ENCODE measurements around the gene ACVR1C. TPM values are rescaled to one million over a fixed set of nuclear protein-coding genes. Genes with fewer than 3 reads are reported as not detected.
"Not testable (repeated sequence)": the region's sequence is repeated elsewhere in the genome, so short reads cannot be mapped to it uniquely, and the experiment has no call there.

The ACVR1C gene
- polyA plus RNA-seq, 6 donors from 2014 or later: not detected

DNA sequence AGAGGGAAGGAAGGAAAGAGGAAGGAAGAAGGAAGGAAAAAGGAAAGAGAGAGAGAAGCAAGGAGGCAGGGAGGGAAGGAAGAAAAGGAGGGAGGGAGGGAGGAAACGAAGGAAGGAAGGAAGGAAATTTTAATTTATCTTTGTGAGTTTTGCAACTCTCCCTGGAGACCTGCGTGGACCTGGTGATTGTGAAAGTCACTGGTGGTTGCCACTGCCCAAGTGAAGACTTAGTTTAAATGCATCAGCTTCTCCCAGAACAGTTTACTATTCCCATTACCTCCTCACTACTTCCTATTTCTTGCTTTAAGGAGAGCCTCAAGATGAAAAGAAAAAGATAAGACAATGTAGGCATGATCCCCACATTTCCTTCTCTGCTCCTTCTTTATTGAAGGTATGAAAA is 68.8 kb downstream of the ACVR1C start:
- peaks cover 0 to 8% (median 0%) of the 10 kb centered on the region in 7 donors for H3K9me3 Mint-ChIP-seq
- H3K4me1 Mint-ChIP-seq: peaks cover 6 to 10% (median 10%) of the 10 kb centered on the region in 3 donors
- DNase-seq: no peak
- peaks cover 0 to 6% (median 6%) of the 10 kb centered on the region in 3 donors for H3K27me3 Mint-ChIP-seq
- H3K36me3 Mint-ChIP-seq: no peaks in the 10 kb centered on the region
- peak overlapping the region in 1 of 8 donors; percentile 21 for H3K4me3 Mint-ChIP-seq
- peak overlapping the region in 1 of 6 donors; percentile 21 for H3K27ac Mint-ChIP-seq
- no peak for ATAC-seq (ENCODE audit: low read depth in 2 of 2)

GRCh38 chr2:157559461-157559860 is 69.2 kb downstream of the ACVR1C start:
- Mint-ChIP-seq H3K4me3 (peak overlapping the region in 1 of 8 donors; percentile 48), H3K9me3 (peaks cover 0 to 7% (median 0%) of the 10 kb centered on the region in 7 donors), H3K4me1 (peaks cover 6 to 10% (median 10%) of the 10 kb centered on the region in 3 donors), H3K27me3 (peaks cover 0 to 6% (median 3%) of the 10 kb centered on the region in 3 donors), H3K27ac (no peak overlapping the region), H3K36me3 (no peaks in the 10 kb centered on the region)
- DNase-seq: no peak
- no peak for ATAC-seq (ENCODE audit: low read depth in 2 of 2)

GRCh38 chr2:157559061-157559460 is 69.6 kb downstream of the ACVR1C start:
- peaks cover 0 to 6% (median 0%) of the 10 kb centered on the region in 3 donors for H3K27me3 Mint-ChIP-seq
- peaks cover 6 to 10% (median 10%) of the 10 kb centered on the region in 3 donors for H3K4me1 Mint-ChIP-seq
- no peak overlapping the region for H3K27ac Mint-ChIP-seq

GRCh38 chr2:157557770-157558169 is 70.9 kb downstream of the ACVR1C start:
- DNase-seq (no peak), ATAC-seq (ENCODE audit: low read depth in 2 of 2) (no peak)
- no peak overlapping the region for H3K4me3 Mint-ChIP-seq

More at GRCh38 chr2:157559061-157559460, 69.6 kb downstream of the ACVR1C start:
- Mint-ChIP-seq H3K9me3 (peaks cover 0 to 7% (median 0%) of the 10 kb centered on the region in 7 donors), H3K36me3 (no peaks in the 10 kb centered on the region), H3K4me3 (no peak overlapping the region)
- DNase-seq: no peak
- no peak for ATAC-seq (ENCODE audit: low read depth in 2 of 2)

DNA sequence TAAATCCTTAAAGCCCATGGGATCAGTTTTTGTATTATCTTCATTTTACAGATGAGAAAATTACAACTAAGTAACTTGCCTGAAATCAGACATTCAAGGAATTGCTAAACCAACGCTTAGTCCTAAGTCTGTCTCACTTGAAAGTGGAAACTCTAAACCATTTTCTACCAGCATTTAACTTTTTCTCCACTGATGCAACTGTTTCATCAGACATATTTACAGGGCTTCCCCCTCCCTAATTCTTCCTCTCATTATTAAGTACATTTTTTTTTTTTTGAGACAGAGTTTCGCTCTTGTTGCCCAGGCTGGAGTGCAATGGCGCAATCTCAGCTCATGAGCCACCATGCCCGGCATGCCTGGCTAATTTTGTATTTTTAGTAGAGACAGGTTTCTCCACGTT is 88.6 kb downstream of the ACVR1C start:
- DNase-seq: no peak
- Mint-ChIP-seq H3K4me1 (no peaks in the 10 kb centered on the region), H3K36me3 (no peaks in the 10 kb centered on the region), H3K27ac (no peak overlapping the region), H3K27me3 (no peaks in the 10 kb centered on the region), H3K4me3 (no peak overlapping the region), H3K9me3 (peaks cover 0 to 10% (median 0%) of the 10 kb centered on the region in 7 donors)
- ATAC-seq (ENCODE audit: low read depth in 2 of 2): no peak

More at GRCh38 chr2:157557770-157558169, 70.9 kb downstream of the ACVR1C start:
- H3K27me3 Mint-ChIP-seq: peaks cover 0 to 6% (median 0%) of the 10 kb centered on the region in 3 donors
- peak overlapping the region in 1 of 6 donors; percentile 19 for H3K27ac Mint-ChIP-seq
- no peaks in the 10 kb centered on the region for H3K36me3 Mint-ChIP-seq
- H3K4me1 Mint-ChIP-seq: peaks cover 2 to 4% (median 4%) of the 10 kb centered on the region in 3 donors
- H3K9me3 Mint-ChIP-seq: peaks cover 0 to 4% (median 0%) of the 10 kb centered on the region in 7 donors

GRCh38 chr2:157538064-157538463 is 90.6 kb downstream of the ACVR1C start:
- Mint-ChIP-seq H3K4me3 (no peak overlapping the region), H3K4me1 (no peaks in the 10 kb centered on the region), H3K27ac (no peak overlapping the region), H3K36me3 (peaks cover 0 to 4% of the 10 kb centered on the region in 2 donors), H3K9me3 (peaks cover 0 to 10% (median 0%) of the 10 kb centered on the region in 7 donors), H3K27me3 (no peaks in the 10 kb centered on the region)
- DNase-seq (no peak), ATAC-seq (ENCODE audit: low read depth in 2 of 2) (no peak)

GRCh38 chr2:157536815-157537214 is 91.8 kb downstream of the ACVR1C start:
- Mint-ChIP-seq H3K27me3 (no peaks in the 10 kb centered on the region), H3K36me3 (peaks cover 0 to 4% of the 10 kb centered on the region in 2 donors), H3K27ac (no peak overlapping the region), H3K4me3 (no peak overlapping the region), H3K9me3 (peaks cover 0 to 10% (median 0%) of the 10 kb centered on the region in 7 donors), H3K4me1 (no peaks in the 10 kb centered on the region)
- DNase-seq: no peak
- ATAC-seq (ENCODE audit: low read depth in 2 of 2): no peak

DNA sequence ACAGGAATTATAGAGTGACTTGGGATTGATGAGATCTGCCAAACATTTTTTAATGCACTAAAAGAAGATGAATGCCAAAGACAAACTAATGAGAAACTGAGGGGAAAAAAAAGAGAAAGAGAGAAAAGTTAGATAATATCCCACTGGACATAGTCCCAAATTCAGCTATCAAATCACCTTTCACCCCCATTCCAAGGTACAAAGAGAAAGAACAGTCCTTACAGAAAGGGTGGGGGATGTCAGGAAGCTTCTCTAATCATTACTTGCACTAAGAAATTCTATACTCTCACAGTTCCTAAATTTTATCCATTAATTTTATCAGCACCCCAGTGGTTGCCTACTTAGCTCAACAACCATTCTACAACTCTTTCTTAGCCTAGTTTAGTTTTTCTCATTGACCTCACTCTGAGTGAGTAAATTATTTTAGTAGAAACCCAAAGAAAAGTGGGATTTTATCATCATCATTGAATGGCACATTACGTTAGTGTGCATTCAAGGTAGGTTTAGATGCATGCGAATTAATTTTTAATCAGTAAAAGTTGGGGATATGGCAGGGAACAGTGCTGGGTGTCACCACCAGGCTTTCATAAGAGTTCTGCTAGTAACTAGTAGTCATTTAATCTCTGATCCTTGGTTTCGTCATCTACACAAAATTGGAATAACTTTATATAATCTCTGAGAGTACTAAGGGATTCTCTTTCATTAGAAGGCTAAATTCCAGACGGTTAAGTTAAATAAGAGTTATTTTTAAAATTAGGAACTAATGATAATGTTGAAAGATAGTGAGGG is 99.5 kb downstream of the ACVR1C start:
- H3K36me3 Mint-ChIP-seq: peaks cover 0 to 4% of the 10 kb centered on the region in 2 donors
- H3K9me3 Mint-ChIP-seq: no peaks in the 10 kb centered on the region
- H3K4me1 Mint-ChIP-seq: peaks cover 0 to under 1% (median 0%) of the 10 kb centered on the region in 3 donors
- H3K27ac Mint-ChIP-seq: no peak overlapping the region
- ATAC-seq (ENCODE audit: low read depth in 2 of 2) (no peak), DNase-seq (no peak)
- no peak overlapping the region for H3K4me3 Mint-ChIP-seq
- peaks cover 3 to 7% (median 4%) of the 10 kb centered on the region in 3 donors for H3K27me3 Mint-ChIP-seq

- Mint-ChIP-seq H3K9me3 (no peaks in the 10 kb centered on the region), H3K36me3 (no peaks in the 10 kb centered on the region), H3K27me3 (peaks cover 3 to 7% (median 4%) of the 10 kb centered on the region in 3 donors), H3K27ac (no peak overlapping the region), H3K4me3 (no peak overlapping the region), H3K4me1 (peaks cover 22 to 27% (median 23%) of the 10 kb centered on the region in 3 donors)
- ATAC-seq (ENCODE audit: low read depth in 2 of 2) (no peak), DNase-seq (no peak)
Observed at GRCh38 chr2:157526070-157526469, 102.6 kb downstream of the ACVR1C start.

- Mint-ChIP-seq H3K4me3 (peak overlapping the region; percentile 21 to 91 (median 60)), H3K9me3 (no peaks in the 10 kb centered on the region), H3K36me3 (no peaks in the 10 kb centered on the region), H3K4me1 (peaks cover 22 to 27% (median 23%) of the 10 kb centered on the region in 3 donors), H3K27me3 (peaks cover 3 to 7% (median 4%) of the 10 kb centered on the region in 3 donors), H3K27ac (peak overlapping the region in 3 of 6 donors; percentile 17 to 85 (median 75))
- DNase-seq (peak; percentile 39), ATAC-seq (ENCODE audit: low read depth in 2 of 2) (peak; percentile 98 to 99)
Observed at GRCh38 chr2:157523270-157524247, 105.1 kb downstream of the ACVR1C start.

GRCh38 chr2:157514966-157515365 is 113.7 kb downstream of the ACVR1C start:
- not testable (repeated sequence) for ATAC-seq (ENCODE audit: low read depth in 2 of 2); H3K27me3 Mint-ChIP-seq

DNA sequence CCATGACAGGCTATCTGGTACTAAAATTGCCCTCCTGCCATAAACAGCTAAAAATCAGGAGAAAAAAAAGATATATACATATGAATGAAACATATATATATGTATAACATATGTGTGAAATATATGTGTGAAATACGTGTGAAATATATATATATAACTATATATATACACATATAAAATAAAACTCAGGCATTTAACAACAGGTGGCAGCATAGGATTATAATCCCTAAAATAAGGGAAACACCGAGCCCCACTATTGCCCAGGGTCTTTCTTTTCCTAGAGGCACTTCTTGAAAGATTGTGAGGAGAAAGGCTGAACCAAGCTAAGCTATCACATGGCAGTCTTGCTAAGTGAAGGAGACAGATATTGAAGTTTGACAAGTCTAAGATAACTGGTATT is 118.9 kb downstream of the ACVR1C start:
- DNase-seq (no peak), ATAC-seq (ENCODE audit: low read depth in 2 of 2) (no peak)
- no peak overlapping the region for H3K4me3 Mint-ChIP-seq

More at GRCh38 chr2:157514966-157515365, 113.7 kb downstream of the ACVR1C start:
- not testable (repeated sequence) for H3K36me3 Mint-ChIP-seq, H3K4me1 Mint-ChIP-seq, H3K9me3 Mint-ChIP-seq, H3K4me3 Mint-ChIP-seq, DNase-seq
- peak overlapping the region in 1 of 6 donors; percentile 38 for H3K27ac Mint-ChIP-seq

DNA sequence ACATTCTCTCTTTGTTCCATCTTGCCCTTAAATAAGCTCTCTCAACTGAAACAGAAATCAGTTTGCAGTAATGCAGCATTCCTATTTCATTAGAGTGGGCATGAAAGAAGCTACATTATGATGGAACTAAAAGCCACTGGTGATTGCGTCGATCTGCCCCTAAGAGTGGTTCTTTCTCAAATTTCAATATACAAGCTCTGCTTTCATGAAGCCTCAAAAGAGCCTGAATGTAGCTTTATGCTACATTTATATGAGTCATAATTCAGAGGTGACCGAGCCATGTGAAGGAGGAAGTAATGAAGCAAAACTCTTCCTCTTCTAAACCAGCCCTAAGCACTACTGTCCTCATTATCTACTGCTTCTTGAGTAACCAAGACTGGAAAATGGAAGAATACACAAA is 120.0 kb downstream of the ACVR1C start:
- Mint-ChIP-seq H3K4me3 (no peak overlapping the region), H3K27me3 (peaks cover 0 to 8% (median 4%) of the 10 kb centered on the region in 3 donors), H3K9me3 (peaks cover 0 to 13% (median 6%) of the 10 kb centered on the region in 7 donors), H3K36me3 (peaks cover 0 to 17% of the 10 kb centered on the region in 2 donors), H3K27ac (no peak overlapping the region), H3K4me1 (peaks cover 4 to 7% (median 5%) of the 10 kb centered on the region in 3 donors)
- peak; percentile 61 to 69 for ATAC-seq (ENCODE audit: low read depth in 2 of 2)
- no peak for DNase-seq

More for the DNA sequence above, 118.9 kb downstream of the ACVR1C start:
- H3K27me3 Mint-ChIP-seq: peaks cover 0 to 8% (median 4%) of the 10 kb centered on the region in 3 donors
- peaks cover 0 to 13% (median 6%) of the 10 kb centered on the region in 7 donors for H3K9me3 Mint-ChIP-seq
- peaks cover 0 to 17% of the 10 kb centered on the region in 2 donors for H3K36me3 Mint-ChIP-seq
- H3K27ac Mint-ChIP-seq: no peak overlapping the region
- H3K4me1 Mint-ChIP-seq: peaks cover 4 to 7% (median 5%) of the 10 kb centered on the region in 3 donors

All from naive B cell (primary cell).